ENCODE measurements around the gene C16orf92.

DNA sequence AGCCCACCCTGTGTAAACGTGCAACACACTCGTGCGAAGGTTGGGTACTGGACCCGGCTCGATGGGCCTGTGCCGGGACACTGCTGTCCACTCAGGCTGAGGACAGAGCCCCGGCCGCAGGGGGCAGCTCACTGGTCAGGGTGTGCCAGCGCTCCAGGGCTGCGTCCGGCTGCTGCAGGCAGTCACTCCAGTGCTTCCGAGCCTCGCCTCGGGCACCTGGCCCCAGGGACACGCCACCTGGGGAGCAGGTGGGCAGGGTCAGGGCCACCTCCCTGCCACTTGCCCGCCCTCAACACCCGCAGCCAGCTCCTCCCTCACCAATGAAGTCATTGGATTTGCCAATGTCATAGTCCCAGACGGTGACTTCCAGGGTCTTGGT, 16.9 kb upstream of the C16orf92 start:
- no peak for TF ChIP-seq YY1 (IDR thresholded peaks at IDR 0.05; ENCODE audit: insufficient read depth, insufficient read length)
- TF ChIP-seq ZNF274 (IDR thresholded peaks at IDR 0.05; ENCODE audit: low read depth, low read length), result no peak
- no peak for TF ChIP-seq SUZ12 (IDR thresholded peaks at IDR 0.05; ENCODE audit: extremely low read depth, insufficient read depth, insufficient read length)
